Fibroblast of lung (primary cell): ENCODE data around the gene CERS6. TPM values are rescaled to one million over a fixed set of nuclear protein-coding genes. Genes with fewer than 3 reads are reported as not detected.

Source experiments
- DNase-seq, 2 donors: peaks; one replicate each; pipeline versions ENCODE4 v3.0.0 to v3.0.0-alpha.2; 2010; ENCODE audit warnings: low read depth in 2 of 2
- H2AFZ ChIP-seq: 2 replicates; pipeline ENCODE4 v1.5.1; 2012; ENCODE audit warnings: low read length, control low read depth, inconsistent platforms
- H3K27ac ChIP-seq: 2 replicates; pipeline ENCODE4 v1.5.1; 2011; ENCODE audit warnings: low read length, control low read depth; ENCODE audit not compliant: insufficient read depth
- H3K27me3 ChIP-seq: 2 replicates; pipeline ENCODE4 v1.5.1; 2011; ENCODE audit warnings: mild to moderate bottlenecking, low read length; ENCODE audit not compliant: control insufficient read depth, insufficient read depth
- H3K36me3 ChIP-seq: 2 replicates; pipeline ENCODE4 v1.5.1; 2011; ENCODE audit warnings: low read length; ENCODE audit not compliant: control insufficient read depth, insufficient read depth
- H3K4me1 ChIP-seq: 2 replicates; pipeline ENCODE4 v1.5.1; 2011; ENCODE audit warnings: low read length; ENCODE audit not compliant: control insufficient read depth, insufficient read depth; ENCODE audit errors: extremely low read depth
- H3K4me2 ChIP-seq: 2 replicates; pipeline ENCODE4 v1.5.1; 2011; ENCODE audit warnings: low read length, control low read depth; ENCODE audit not compliant: insufficient read depth; ENCODE audit errors: extremely low read depth
- H3K4me3 ChIP-seq, 4 experiments: fragments of 200-600 bp in 1 of 4; sonication (generic) in 1 of 4; replicated peaks in 1 of 4; 2 replicates each; pipeline ENCODE4 v1.5.1; 2011 to 2016; ENCODE audit warnings: low read length in 4 of 4, low read depth in 3 of 4, mild to moderate bottlenecking in 3 of 4, control low read depth in 2 of 4, inconsistent platforms in 1 of 4, mixed read lengths in 1 of 4; ENCODE audit not compliant: insufficient read depth in 1 of 4; ENCODE audit errors: control extremely low read depth in 1 of 4
- H3K79me2 ChIP-seq: 2 replicates; pipeline ENCODE4 v1.5.1; 2012; ENCODE audit warnings: mild to moderate bottlenecking, low read length, inconsistent platforms; ENCODE audit not compliant: control insufficient read depth, insufficient read depth
- H3K9ac ChIP-seq: 2 replicates; pipeline ENCODE4 v1.5.1; 2011; ENCODE audit warnings: mild to moderate bottlenecking, low read length, control low read depth; ENCODE audit not compliant: insufficient read depth
- H3K9me3 ChIP-seq: 2 replicates; pipeline ENCODE4 v1.5.1; 2012; ENCODE audit warnings: low read depth, low read length; ENCODE audit not compliant: control insufficient read depth, insufficient read depth
- H4K20me1 ChIP-seq: 2 replicates; pipeline ENCODE4 v1.5.1; 2011; ENCODE audit warnings: low read length; ENCODE audit not compliant: control insufficient read depth, insufficient read depth; ENCODE audit errors: extremely low read depth
- CTCF ChIP-seq, 2 donors: IDR thresholded peaks in 1 of 2; conservative IDR thresholded peaks in 1 of 2; 1 replicate in 1 of 2; 2 replicates in 1 of 2; pipeline ENCODE4 v1.5.1; 2011 to 2012; ENCODE audit warnings: low read length in 2 of 2, control low read depth in 1 of 2, inconsistent platforms in 1 of 2, low read depth in 1 of 2, mild to moderate bottlenecking in 1 of 2
- EZH2 ChIP-seq: IDR thresholded peaks from 2 replicates; pipeline ENCODE4 v1.5.1; 2012; ENCODE audit warnings: low read length, control low read depth, mild to moderate bottlenecking; ENCODE audit errors: missing control alignments
- polyA plus RNA-seq, 2 donors: library from polyadenylated mRNA; depleted of rRNA in 1 of 2; stranded (reverse) in 1 of 2; unstranded in 1 of 2; fragments of >200 nt; gene quantifications; 2 replicates each; pipeline ENCODE4 v1.2.1, GENCODE V29; 2011 to 2012; ENCODE audit warnings: missing spikeins in 1 of 2
- total RNA-seq: library from RNA; depleted of rRNA; stranded (reverse); fragments of >200 nt; gene quantifications from 2 replicates; pipeline ENCODE4 v1.2.1, GENCODE V29; 2014

CERS6 gene
- total and polyA plus RNA-seq, 2 donors (not counting 1 experiment from before 2014, with no cell fraction given), result 7.2 to 16.5 TPM

DNA sequence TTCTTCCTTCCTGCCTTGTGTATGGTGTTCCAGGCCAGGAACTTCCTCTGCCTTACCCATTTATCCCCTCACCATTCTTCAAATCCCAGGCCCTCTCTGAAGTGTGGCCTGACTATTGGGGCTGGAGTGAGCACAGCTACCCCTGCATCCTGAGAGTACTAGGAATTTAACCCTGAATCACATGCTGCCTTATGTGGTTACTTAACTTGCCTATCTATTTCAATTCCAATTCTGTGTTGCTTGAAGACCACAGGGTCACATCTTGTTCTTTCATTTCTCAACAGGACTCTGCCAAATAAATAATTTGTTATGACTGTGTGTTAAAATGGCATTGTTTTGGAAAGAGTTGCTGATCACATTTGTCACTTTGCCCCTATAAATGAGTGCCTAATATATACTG, 108.6 kb downstream of the CERS6 start:
- no peak overlapping the region for H3K4me3 ChIP-seq
- TF ChIP-seq CTCF (conservative IDR thresholded peaks at IDR 0.05 in 1 of 2, IDR thresholded peaks at IDR 0.05 in 1 of 2; ENCODE audit: low read depth in 1 of 2, low read length in 2 of 2) (no peak), EZH2 (no peak)

DNA sequence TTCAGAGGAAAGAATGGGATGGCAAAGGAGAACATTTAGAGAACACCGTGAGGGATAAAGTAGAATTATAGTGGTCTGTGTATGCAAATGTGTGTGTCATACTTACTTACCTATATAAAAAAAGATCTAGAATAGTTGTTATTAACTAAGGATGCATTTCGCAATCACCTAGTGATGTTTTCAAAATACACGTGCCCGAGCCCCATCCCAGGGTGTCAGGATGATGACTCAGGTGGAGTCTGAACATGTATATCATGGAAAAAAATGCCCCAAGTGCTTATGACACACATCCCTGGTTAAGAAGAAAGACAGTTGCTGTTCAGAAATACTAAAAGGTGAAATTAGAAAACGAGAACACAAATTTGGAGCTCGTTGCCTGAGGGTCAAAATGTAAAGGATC, 109.0 kb downstream of the CERS6 start:
- Histone ChIP-seq H3K4me2 (no peak overlapping the region), H3K4me1 (no peaks in the 10 kb centered on the region), H2AFZ (no peak overlapping the region), H4K20me1 (no peaks in the 10 kb centered on the region), H3K9me3 (no peaks in the 10 kb centered on the region), H3K27ac (no peak overlapping the region), H3K4me3 (no peak overlapping the region), H3K36me3 (no peaks in the 10 kb centered on the region), H3K27me3 (no peaks in the 10 kb centered on the region), H3K79me2 (no peaks in the 10 kb centered on the region), H3K9ac (no peak overlapping the region)
- TF ChIP-seq EZH2 (no peak), CTCF (conservative IDR thresholded peaks at IDR 0.05 in 1 of 2, IDR thresholded peaks at IDR 0.05 in 1 of 2; ENCODE audit: low read depth in 1 of 2, low read length in 2 of 2) (no peak)
- DNase-seq, result peak; percentile 47 to 52

More for the DNA sequence above, 108.6 kb downstream of the CERS6 start:
- no peak overlapping the region for H2AFZ ChIP-seq
- no peaks in the 10 kb centered on the region for H4K20me1 ChIP-seq
- no peaks in the 10 kb centered on the region for H3K79me2 ChIP-seq
- no peak overlapping the region for H3K27ac ChIP-seq
- H3K9me3 ChIP-seq, result no peaks in the 10 kb centered on the region
- H3K4me1 ChIP-seq, result no peaks in the 10 kb centered on the region
- no peak overlapping the region for H3K9ac ChIP-seq
- no peaks in the 10 kb centered on the region for H3K27me3 ChIP-seq
- DNase-seq, result peak in 1 of 2 donors; percentile 15
- no peak overlapping the region for H3K4me2 ChIP-seq
- no peaks in the 10 kb centered on the region for H3K36me3 ChIP-seq

GRCh38 chr2:168565512-168565911, 109.4 kb downstream of the CERS6 start:
- no peak overlapping the region for H3K4me2 ChIP-seq
- H3K79me2 ChIP-seq, result no peaks in the 10 kb centered on the region
- no peak overlapping the region for H3K9ac ChIP-seq
- H3K27me3 ChIP-seq, result no peaks in the 10 kb centered on the region
- H2AFZ ChIP-seq, result no peak overlapping the region
- no peaks in the 10 kb centered on the region for H4K20me1 ChIP-seq
- TF ChIP-seq EZH2, result no peak
- TF ChIP-seq CTCF (conservative IDR thresholded peaks at IDR 0.05 in 1 of 2, IDR thresholded peaks at IDR 0.05 in 1 of 2; ENCODE audit: low read depth in 1 of 2, low read length in 2 of 2), result no peak
- no peak overlapping the region for H3K27ac ChIP-seq
- DNase-seq, result no peak
- H3K4me1 ChIP-seq, result no peaks in the 10 kb centered on the region
- H3K36me3 ChIP-seq, result no peaks in the 10 kb centered on the region
- H3K9me3 ChIP-seq, result no peaks in the 10 kb centered on the region
- no peak overlapping the region for H3K4me3 ChIP-seq
